ENCODE results near the gene TYW1. TPM values are rescaled to one million over a fixed set of nuclear protein-coding genes. Genes with fewer than 3 reads are reported as not detected.
A peak's percentile ranks its signal among the peaks of the same experiment; 100 is the strongest.
"Not testable (repeated sequence)": the region's sequence is repeated elsewhere in the genome, so short reads cannot be mapped to it uniquely, and the experiment has no call there.

TYW1 gene
- total RNA-seq, 1 experiment from 2014 or later, result 18.1 TPM

DNA sequence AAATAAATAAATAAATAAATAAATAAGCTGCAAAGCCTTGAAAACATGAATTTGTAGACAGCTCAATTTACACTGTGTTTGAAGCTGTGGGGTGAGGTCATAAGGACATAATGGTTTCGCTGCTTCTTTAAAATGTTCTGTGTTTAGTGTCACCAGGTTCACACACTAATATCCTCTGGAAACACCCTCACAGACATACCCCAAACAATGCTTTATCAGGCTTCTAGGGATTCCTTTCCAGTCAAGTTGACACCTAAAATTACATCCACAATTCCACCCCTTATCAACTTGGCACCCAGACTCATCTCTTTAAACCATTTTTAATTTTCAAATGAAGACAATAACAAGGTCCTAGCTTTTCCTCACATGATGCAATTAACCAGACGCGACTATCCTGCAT is 7.1 kb upstream of the TYW1 start:
- DNase-seq (ENCODE audit: low spot score); in situ Hi-C loops (cut with HindIII; ENCODE audit: low sequenced_read_pairs): not testable (repeated sequence)

DNA sequence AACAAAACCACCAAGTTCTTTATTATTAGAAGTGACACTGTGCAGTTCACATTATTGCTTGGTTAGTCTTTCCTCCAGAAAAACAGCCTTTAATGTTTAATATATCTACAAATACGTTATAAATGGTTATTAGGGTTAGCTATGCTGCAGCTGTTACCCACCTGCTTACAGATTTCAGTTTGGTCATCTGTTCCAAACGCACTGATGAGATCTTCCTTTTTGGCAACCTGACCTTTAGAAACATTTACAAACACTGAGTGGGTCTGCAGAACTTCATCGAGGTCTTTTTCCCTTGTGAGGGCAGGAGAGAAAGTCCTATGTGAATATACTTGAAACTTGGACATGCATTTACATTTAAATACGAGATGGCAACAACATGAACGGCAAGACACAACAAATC is 2.6 kb upstream of the TYW1 start:
- in situ Hi-C loops (cut with HindIII; ENCODE audit: low sequenced_read_pairs); DNase-seq (ENCODE audit: low spot score): not testable (repeated sequence)

DNA sequence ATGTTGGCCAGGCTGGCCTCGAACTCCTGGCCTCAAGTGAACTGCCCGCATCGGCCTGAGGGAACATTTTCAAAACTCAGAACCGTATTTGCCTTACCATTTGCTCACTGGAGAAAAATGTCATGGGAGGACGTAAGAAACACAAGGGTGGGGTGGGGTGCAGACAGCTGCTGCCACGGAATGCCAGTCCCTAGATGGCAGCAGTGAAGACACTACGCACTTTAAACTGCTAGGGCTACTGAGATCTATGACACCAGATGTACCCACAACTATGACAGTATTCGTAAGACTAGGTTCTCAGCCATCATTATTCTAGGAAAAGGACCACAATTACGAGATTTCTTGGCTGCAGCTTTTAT is 2.0 kb upstream of the TYW1 start:
- DNase-seq (ENCODE audit: low spot score), result peak; percentile 63
- in situ Hi-C loops (cut with HindIII; ENCODE audit: low sequenced_read_pairs), result not testable (repeated sequence)

DNA sequence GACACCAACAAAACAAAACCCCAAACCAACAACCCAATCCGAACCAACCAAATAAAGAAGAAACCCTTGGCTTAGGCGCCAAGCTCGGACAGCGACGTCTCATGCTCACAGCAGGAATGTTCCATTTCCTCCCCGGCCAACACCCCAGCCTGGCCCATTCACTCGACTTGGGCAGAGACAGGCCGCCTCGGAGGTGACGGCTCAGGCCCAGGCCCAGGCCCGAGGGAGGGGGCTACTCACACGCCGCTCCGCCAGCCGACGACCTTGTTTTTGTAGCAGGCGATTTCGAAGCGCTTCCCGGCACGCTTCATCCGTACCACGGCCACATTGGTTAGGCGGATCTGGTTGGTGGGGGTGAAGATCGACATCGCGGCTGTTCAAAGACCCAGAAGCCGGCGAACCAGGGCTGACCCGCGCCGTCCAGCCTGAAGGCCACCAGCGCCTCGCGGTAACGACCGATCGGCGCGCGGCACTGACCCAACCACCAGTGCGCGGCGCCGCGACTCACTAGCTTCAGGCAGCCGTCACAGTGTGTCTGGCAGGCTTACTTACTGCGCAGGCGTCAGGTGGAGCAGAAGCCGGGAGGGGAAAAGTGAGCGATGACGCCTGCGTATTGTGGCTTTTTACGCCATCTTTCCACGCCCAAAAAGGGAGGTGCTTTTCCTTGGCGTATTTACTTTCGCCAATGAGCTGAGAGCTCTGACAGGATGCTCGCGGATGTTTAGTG is 1.4 kb upstream of the TYW1 start, which contains the start of gene SBDS:
TSS of gene SBDS (minus strand) at position 537 of the 727 bp plus-strand sequence. CDS start at position 368, 169 bp downstream.
- in situ Hi-C loops (cut with HindIII; ENCODE audit: low sequenced_read_pairs), result not testable (repeated sequence)
- DNase-seq (ENCODE audit: low spot score), result peak; percentile 99

DNA sequence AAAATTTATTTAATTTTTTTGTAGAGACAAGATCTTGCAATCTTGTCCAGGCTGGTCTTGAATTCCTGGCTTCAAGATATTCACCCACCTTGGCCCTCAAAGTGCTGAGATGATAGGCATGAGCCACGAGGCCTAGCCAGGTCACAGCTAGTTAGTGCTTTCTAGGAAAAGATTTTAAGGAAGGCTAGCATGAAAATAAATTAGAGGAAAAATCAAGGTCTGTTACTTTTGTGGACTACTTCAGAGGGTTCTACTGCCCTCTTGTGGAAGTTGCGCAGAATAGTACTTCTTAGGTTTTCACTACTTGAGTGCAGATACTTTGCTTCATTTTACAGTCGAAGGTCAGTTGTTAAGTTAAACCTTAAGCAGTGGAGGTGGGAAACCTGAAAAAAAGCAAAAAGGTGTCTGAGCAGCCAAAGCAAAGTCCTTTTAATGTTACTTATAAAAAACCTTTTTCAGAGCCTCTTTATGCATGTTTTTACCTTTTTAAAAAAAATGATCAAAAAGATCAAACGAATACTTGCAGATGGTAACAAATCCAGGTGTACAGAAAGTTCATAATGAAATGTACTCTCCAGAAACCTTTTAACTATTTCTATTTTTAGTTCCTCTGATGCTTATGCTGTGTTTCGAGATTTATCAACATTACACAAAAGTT is 4.1 kb downstream of the TYW1 start:
- peak; percentile 39 for DNase-seq (ENCODE audit: low spot score)
- in situ Hi-C loops (cut with HindIII; ENCODE audit: low sequenced_read_pairs), result not testable (repeated sequence)

DNA sequence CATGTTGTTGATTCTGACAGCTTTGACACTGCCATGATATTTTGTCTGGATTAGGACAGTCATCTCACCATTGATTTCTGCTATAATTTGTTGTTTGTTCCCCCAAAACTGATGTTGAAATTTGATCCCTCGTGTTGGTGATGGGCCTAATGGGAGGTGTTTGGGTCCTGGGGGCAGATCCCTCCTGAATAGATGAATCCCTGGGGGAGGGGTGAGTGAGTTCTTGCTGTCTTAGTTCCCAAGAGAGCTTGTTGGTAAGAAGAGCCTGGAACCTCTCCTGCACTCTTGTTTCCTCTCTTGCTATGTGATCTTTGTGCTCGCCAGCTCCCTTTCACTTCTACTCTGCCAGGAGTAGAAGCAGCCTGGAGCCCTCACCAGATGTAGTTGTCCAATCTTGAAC is 7.5 kb downstream of the TYW1 start:
- in situ Hi-C loops (cut with HindIII; ENCODE audit: low sequenced_read_pairs); DNase-seq (ENCODE audit: low spot score): not testable (repeated sequence)

DNA sequence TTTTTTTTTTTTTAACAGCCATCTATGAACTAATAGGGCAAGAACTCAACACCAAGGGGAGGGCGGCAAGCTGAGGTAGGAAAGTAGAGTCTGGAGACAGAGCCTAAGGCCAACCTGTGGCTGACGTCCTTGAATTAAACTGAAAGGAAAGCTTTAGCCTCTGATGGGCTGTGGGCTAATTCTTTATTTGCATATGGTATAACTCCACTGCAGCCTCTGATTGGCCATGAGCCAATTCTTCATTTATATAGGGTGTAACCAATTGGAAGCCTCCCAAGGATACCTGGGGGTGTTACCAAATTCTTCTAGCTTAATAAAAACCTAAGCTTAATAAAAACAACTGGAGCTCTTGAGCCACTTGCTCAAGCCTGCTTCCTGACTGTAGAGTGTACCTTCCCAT is 10.3 kb downstream of the TYW1 start:
- DNase-seq (ENCODE audit: low spot score), result no peak
- in situ Hi-C loops (cut with HindIII; ENCODE audit: low sequenced_read_pairs), result no loop called here

DNA sequence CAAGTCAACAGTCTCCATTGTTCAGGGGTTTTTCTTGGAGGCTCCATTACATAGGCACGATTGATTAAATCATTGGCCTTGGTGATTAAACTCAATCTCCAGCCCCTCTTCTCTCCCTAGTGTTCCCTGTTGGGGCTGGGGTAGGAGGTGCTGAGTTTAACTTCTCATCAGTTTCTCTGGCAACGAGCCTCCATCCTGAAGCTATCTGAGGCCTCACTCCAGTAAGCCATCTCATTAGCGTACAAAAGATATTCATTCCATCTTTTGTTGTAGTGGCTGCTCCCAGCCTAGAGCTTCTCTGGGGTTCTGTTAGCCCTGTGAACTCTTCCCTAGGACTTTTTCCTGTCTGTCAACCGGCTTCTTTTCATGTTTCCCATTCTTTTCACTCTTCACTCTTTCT is 11.6 kb downstream of the TYW1 start:
- no peak for DNase-seq (ENCODE audit: low spot score)
- in situ Hi-C loops (cut with HindIII; ENCODE audit: low sequenced_read_pairs), result no loop called here

DNA sequence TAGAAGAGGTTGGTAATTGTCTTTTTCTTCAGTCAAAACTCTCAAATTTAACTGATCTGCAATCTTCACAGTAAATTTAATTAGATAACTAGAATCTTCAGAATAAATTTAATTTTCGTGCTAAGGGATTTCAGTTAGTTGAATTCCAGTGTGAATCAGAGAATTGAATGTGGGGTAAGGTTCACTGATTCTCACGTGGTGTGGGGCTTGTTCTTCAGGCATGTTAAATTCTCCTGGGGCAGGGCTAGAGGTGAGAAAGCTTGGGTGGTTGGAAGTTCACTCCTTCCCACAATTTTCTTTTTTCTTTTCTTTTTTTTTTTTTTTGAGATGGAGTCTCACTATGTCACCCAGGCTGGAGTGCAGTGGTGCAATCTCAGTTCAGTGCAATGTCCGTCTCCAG is 13.0 kb downstream of the TYW1 start:
- in situ Hi-C loops (cut with HindIII; ENCODE audit: low sequenced_read_pairs); DNase-seq (ENCODE audit: low spot score): not testable (repeated sequence)

DNA sequence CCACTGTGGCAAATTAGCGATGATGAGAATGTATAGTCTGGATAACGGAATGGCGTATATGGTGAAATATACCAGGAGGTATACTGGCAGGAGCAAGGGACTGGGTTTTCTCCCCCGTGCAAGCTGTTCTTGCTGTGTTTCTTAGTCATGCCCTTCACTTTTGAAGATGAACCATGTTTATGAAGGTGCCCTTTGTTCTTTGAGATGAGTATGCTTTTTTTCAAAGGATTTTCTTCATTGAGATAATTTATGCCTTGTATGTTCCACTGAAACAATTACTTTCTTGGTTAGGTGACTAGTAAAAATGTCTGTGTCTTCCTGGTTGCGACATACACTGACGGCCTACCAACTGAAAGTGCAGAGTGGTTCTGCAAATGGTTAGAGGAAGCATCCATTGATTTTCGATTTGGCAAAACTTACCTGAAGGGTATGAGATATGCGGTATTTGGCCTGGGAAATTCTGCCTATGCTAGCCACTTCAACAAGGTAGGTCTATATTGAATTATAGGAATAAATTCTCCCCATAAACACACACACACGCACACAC is 17.5 kb downstream of the TYW1 start:
- DNase-seq (ENCODE audit: low spot score); in situ Hi-C loops (cut with HindIII; ENCODE audit: low sequenced_read_pairs): not testable (repeated sequence)

DNA sequence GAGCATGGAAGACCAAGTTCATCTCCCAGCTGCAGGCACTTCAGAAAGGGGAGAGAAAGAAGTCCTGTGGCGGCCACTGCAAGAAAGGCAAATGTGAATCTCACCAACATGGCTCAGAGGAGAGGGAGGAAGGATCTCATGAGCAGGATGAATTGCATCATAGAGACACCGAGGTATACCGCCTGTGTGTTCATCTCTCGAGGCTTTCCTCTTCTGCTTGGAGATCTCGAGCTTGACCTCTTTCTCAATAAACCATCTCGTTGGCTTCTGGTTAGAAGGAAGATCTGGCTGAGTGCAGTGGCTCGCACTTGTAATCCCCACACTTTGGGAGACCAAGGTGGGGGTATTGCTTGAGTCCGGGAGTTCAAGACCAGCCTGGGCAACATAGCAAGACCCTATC is 21.3 kb downstream of the TYW1 start:
- in situ Hi-C loops (cut with HindIII; ENCODE audit: low sequenced_read_pairs); DNase-seq (ENCODE audit: low spot score): not testable (repeated sequence)

DNA sequence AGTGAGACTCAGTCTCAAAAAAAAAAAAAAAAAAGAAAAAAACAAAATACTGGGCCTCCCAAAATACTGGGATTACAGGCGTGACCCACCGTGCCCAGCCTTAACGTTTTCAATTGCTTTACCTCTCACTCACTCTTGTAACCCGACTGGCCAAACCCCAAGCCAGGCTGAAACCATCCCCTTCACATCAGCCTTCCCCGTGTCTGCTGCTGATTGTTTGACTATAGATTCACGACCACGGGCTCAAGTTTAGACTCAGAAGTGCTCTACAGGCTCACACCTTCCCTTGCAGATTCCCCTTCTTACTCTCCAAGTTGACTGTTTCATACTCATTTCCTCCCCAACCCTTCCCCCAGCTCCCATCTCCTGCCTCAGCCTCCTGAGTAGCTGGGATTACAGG is 22.3 kb downstream of the TYW1 start:
- no peak for DNase-seq (ENCODE audit: low spot score)
- in situ Hi-C loops (cut with HindIII; ENCODE audit: low sequenced_read_pairs), result no loop called here

DNA sequence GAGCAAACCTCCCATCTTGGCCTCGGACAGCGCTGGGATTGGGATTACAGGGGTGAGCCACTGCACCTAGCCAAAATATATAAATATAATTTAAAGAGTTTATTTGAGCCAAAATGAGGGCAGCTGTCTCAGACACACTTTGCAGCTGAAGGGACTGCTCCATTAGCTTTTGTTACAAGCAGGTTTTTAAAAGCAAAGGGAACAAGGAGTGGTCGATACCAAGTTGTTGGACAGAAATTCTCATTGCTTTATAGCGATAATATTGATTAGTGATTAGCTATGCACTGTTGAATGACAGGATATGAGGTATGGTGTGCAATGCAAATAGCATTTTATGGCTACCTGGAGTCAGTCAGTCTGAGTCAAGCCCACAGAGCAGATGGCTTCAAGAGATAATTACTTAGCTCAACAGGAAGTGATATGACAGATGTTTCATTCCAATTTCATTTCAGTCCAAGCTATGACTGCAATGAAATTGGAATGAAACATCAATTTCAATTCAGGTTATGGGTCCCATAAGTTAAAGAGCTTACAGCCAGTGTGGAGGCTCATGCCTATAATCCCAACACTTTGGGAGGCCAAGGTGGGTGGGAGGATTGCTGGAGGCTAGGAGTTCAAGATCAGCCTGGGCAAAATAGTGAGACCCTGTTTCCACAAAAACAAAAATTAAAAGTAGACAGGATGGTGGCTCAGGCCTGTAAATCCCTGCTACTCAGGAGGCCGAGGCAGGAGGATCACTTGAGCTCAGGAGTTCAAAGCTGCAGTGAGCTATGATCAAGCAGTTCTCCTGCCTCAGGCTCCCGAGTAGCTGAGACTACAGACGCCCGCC is 23.1 kb downstream of the TYW1 start:
- in situ Hi-C loops (cut with HindIII; ENCODE audit: low sequenced_read_pairs), result no loop called here
- no peak for DNase-seq (ENCODE audit: low spot score)

DNA sequence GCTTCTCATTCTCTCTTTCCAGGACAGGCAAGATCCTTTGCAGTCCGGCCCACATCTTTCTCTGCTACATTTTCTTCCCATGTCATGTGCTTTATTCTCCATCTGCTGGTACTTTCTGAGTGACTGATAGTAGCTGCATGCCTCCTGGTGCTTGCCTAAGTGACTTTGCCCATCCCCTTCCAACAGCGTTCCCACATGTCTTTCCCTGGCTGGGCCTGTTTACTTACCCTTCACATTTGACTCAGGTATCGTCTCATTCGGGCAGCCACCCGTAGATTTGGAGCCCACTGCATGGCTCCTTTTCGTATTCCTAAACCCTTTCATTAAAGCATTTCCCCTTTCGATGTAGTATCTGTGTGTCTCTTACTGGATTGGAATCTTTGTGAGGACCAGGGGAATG is 24.6 kb downstream of the TYW1 start:
- in situ Hi-C loops (cut with HindIII; ENCODE audit: low sequenced_read_pairs), result no loop called here
- no peak for DNase-seq (ENCODE audit: low spot score)

DNA sequence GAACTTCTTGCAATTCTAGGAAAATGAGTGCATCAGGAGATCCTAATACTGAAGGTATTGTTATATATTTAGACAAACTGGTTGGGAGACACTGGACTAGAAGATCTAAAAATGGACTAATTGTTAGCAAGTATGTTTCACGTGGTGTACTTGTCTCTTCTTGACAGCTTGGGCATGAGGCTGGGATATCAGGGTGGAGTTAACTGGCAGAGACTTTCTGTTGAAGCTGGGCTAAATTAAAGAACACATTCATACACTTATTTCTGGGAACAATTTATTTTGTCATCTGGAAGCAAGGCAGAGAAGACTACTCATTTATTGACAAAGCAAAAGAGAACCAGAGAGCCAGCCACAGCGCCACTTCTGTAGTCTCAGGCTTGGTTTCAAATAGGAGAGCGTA is 25.9 kb downstream of the TYW1 start:
- no peak for DNase-seq (ENCODE audit: low spot score)
- in situ Hi-C loops (cut with HindIII; ENCODE audit: low sequenced_read_pairs), result no loop called here

DNA sequence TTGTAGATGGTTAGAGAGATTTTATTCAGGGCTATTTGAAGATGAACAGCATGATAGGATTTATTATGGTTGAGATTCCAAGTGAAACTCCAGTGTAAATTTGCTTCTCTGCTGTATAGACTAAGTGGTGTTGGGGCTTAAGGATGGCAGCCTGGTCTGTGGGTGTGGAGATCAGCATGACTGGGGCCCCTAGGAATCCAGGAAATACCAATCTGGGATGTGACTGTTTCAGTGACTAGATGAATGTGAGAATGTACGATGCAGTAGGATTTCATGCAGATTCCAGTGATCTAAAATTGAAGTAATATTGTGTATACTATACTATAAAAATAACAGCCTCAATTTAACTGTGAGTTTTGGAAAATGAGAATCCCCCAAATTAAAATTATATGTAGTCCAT is 28.8 kb downstream of the TYW1 start:
- DNase-seq (ENCODE audit: low spot score); in situ Hi-C loops (cut with HindIII; ENCODE audit: low sequenced_read_pairs): not testable (repeated sequence)

DNA sequence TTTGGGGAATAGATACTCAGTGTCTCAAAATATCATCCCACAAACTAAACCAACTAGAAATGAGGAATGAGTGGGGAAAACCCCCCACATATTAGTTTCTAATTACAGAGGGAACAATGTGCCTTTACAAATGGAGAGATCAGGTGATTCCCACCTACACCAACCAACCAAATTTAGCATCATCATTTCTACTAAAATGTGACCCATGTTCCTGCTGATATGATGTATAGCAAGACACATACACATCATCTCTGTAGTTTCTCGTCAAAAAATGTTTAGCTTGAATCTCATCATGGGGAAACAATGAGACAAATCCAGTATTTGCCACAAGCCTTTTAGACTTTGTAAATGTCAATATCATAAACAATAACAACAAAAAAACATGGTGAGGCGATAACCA is 35.1 kb downstream of the TYW1 start:
- DNase-seq (ENCODE audit: low spot score); in situ Hi-C loops (cut with HindIII; ENCODE audit: low sequenced_read_pairs): not testable (repeated sequence)

DNA sequence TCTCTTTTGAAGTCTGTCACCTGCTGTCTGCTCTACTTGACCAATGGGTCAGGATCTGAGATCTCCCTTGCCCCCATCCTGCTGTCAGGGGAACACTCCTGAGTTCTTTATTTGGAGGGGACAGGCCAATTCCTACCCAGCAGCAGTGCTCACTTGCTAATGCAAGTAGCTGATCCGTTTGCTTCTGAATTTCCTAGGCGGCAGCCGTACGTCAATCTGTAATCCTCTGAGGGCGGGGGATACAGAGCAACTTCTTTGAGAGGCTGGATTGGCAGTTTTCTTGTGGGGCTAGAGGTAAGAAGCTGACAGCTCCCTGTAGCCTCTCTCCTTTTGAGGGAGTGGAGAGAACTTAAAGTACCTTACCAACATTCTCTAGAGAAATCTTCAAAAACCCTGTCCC is 36.6 kb downstream of the TYW1 start:
- in situ Hi-C loops (cut with HindIII; ENCODE audit: low sequenced_read_pairs), result no loop called here
- no peak for DNase-seq (ENCODE audit: low spot score)

DNA sequence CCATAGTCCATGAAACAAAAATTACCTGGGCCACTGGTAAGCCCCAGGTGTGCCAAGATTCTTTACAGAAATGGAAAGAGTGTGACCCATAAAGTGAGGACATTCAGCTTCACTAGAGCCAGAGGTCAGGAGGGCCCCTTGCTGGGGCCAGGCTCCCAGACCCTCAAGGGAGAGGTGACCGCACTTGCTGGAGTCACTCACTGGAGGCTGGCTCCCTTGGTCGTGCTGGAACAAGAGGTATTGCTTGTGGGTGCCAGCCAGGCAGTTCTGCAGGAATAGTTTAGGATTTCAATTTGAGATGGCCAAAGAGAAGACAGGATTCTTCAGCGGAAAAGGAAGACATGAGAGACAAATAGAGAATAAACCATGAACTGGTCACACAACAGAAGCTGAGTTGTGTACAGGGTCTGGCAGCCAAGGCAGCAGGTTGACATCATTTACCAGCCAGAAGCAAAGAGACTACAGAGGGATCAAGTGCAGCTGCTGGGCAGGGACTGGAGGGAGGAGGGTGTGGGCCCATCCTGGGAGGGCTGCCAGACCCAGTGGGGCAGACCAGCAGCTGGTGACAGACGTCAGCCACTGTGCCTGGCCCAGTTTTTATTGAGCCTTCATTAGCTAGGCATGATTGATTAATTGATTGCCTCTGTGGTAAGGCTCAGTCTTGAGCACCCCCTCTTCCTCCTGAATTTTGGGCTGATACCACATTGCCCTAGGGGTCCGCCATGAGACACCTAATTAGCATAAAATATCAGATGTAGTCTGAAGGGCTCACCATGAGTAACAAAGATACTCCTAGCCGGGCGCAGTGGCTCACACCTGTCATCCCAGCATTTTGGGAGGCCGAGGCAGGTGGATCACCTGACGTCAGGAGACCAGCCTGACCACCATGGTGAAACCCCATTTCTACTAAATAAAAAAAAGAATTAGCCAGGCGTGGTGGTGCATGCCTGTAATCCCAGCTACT is 40.1 kb downstream of the TYW1 start:
- in situ Hi-C loops (cut with HindIII; ENCODE audit: low sequenced_read_pairs); DNase-seq (ENCODE audit: low spot score): not testable (repeated sequence)

Data from G401 (cell line).